Measurements from ENCODE around the gene INHBA.

The INHBA gene

GRCh38 chr7:41691286-41692190 is 11.4 kb downstream of the INHBA start:
- no peak for DNase-seq
- in situ Hi-C loops (cut with HindIII; ENCODE audit: low pct_ligation_motif_present, low sequenced_read_pairs): no loop called here
- no peak for TF ChIP-seq CTCF (IDR thresholded peaks at IDR 0.05; ENCODE audit: low read depth, low read length, missing control alignments)
- H3K4me3 ChIP-seq (ENCODE audit: low read depth, low read length): no peak overlapping the region
- H3K27me3 ChIP-seq (replicated peaks): no peaks in the 10 kb centered on the region
- no peak overlapping the region for H3K27ac ChIP-seq
- H3K36me3 ChIP-seq (replicated peaks): peaks cover 58% of the 10 kb centered on the region

GRCh38 chr7:41689815-41690214 is 13.1 kb downstream of the INHBA start:
- DNase-seq: no peak
- Histone ChIP-seq H3K36me3 (replicated peaks) (peaks cover 54% of the 10 kb centered on the region), H3K4me3 (ENCODE audit: low read depth, low read length) (no peak overlapping the region), H3K27ac (no peak overlapping the region), H3K27me3 (replicated peaks) (no peaks in the 10 kb centered on the region)
- TF ChIP-seq CTCF (IDR thresholded peaks at IDR 0.05; ENCODE audit: low read depth, low read length, missing control alignments): no peak
- in situ Hi-C loops (cut with HindIII; ENCODE audit: low pct_ligation_motif_present, low sequenced_read_pairs): no loop called here

GRCh38 chr7:41688906-41689305 is 14.0 kb downstream of the INHBA start:
- Histone ChIP-seq H3K27me3 (replicated peaks) (no peaks in the 10 kb centered on the region), H3K4me3 (ENCODE audit: low read depth, low read length) (no peak overlapping the region), H3K27ac (no peak overlapping the region), H3K36me3 (replicated peaks) (peaks cover 44% of the 10 kb centered on the region)
- in situ Hi-C loops (cut with HindIII; ENCODE audit: low pct_ligation_motif_present, low sequenced_read_pairs): no loop called here
- no peak for TF ChIP-seq CTCF (IDR thresholded peaks at IDR 0.05; ENCODE audit: low read depth, low read length, missing control alignments)
- DNase-seq: no peak

- DNase-seq: no peak
- TF ChIP-seq CTCF (IDR thresholded peaks at IDR 0.05; ENCODE audit: low read depth, low read length, missing control alignments): no peak
- in situ Hi-C loops (cut with HindIII; ENCODE audit: low pct_ligation_motif_present, low sequenced_read_pairs): no loop called here
- no peaks in the 10 kb centered on the region for H3K27me3 ChIP-seq (replicated peaks)
- peaks cover 39% of the 10 kb centered on the region for H3K36me3 ChIP-seq (replicated peaks)
- H3K4me3 ChIP-seq (ENCODE audit: low read depth, low read length): no peak overlapping the region
- H3K27ac ChIP-seq: no peak overlapping the region
Measured at GRCh38 chr7:41688012-41688625, 14.8 kb downstream of the INHBA start.

GRCh38 chr7:41685684-41686083 is 17.2 kb downstream of the INHBA start:
- no peak overlapping the region for H3K27ac ChIP-seq
- peaks cover 26% of the 10 kb centered on the region for H3K36me3 ChIP-seq (replicated peaks)
- no peak overlapping the region for H3K4me3 ChIP-seq (ENCODE audit: low read depth, low read length)
- no peak for TF ChIP-seq CTCF (IDR thresholded peaks at IDR 0.05; ENCODE audit: low read depth, low read length, missing control alignments)
- no peaks in the 10 kb centered on the region for H3K27me3 ChIP-seq (replicated peaks)
- in situ Hi-C loops (cut with HindIII; ENCODE audit: low pct_ligation_motif_present, low sequenced_read_pairs): no loop called here
- DNase-seq: no peak

Data from brain microvascular endothelial cell (primary cell).